Bone marrow (tissue), 2 donors: ENCODE data around the gene CLIC6.

Experiments
- DNase-seq, 2 donors: peaks; one replicate each; lab custom pipeline; 2025; lab: John Stamatoyannopoulos, UW

CLIC6 gene

DNA sequence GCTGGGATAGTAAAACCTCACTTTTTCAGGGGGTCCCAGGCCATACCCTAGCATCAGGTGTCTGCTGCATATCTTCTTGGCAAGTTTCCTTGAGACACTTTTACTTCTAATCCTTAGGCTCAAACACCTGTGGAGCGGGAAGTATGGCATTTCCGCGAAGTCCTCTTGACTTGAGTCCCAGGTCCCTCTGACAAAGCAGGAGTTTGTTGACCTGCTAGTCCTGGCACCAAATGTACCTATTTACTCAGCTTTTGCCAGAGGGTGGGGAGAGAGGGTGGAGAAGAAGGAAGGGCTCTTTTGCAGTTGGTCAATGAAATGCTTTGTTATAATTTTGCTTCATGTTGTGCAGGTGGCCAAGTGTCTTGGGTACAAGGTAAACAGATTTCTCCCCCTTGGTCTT lies 59.7 kb downstream of the CLIC6 start:
- no peak for DNase-seq

DNA sequence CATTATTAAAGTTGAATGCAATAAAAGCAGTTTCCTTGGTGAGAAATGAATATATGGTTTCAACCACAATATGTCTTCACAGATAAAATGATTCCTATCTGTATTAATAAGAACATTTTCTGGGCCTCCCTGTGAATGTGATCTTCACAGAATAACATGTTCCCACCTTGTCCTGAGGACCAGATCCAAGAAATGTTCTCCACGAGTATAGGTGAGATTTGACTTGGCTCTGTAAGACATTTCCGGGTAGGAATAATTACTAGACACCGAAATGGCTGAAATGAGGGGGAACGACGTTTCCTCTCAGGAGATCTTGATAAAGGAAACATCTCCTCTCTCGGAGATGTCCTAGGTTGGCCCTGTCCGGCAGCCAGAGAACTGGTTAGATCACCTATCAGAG lies 61.4 kb downstream of the CLIC6 start:
- DNase-seq: no peak

- DNase-seq: no peak
Observed at GRCh38 chr21:34730756-34731445, 62.1 kb downstream of the CLIC6 start.

DNA sequence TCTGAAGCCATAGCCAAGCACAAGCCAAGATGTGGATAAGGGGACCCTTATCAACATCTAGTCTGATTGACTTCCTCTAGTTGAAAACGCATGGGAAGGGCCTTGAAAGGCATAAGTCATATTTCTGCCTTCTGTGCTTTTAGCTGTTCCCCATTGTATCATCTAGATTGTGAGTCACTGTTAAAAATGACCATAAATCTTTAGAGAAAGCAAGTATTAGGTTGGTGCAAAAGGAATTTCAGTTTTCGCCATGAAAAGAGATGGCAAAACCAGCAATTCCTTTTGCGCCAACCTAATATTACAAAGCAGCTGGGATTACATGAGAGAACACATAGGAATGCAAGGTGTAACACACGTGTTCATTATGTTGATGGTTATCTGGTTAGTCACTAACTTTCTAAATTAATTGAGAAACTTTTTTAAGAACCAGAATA lies 63.6 kb downstream of the CLIC6 start:
- no peak for DNase-seq

DNA sequence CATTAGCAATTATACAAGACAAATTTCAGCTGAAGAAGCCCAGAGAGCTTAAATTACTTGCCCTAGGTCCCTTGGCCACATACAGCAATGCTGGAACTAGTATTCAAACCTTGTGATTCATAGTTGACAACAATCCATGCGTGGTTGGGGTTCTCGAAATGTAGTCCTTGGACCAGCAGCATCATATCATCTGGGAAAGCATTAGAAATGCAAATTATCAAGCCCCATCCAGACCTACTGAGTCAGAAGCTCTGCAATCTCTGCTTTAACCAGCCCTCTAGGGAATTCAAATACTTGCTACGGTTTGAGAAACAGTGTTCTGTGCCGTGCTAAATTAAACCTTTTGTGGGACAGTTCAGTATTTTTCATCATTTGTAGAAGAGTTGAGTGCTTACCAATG lies 65.1 kb downstream of the CLIC6 start:
- no peak for DNase-seq

DNA sequence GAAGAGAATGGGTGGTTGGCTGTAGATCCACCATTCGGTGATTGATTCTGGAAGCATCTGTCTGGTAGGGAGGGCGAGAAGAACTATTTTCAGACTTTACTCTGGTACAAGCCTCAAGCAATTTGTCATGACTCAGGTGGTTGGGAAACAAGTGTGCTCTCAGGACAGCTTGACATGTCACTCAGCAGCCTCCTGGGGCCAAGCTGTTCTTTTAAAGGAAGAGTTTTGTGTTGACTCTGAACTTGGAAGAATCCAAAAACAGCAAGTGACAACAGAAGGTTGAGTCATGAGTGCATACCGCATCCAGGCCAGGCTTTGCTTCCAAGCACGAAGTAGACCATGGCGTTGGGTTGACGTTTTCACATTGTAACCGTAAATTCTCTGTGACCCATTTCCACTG lies 65.9 kb downstream of the CLIC6 start:
- no peak for DNase-seq

GRCh38 chr21:34736116-34736874 lies 67.5 kb downstream of the CLIC6 start:
- DNase-seq: no peak

DNA sequence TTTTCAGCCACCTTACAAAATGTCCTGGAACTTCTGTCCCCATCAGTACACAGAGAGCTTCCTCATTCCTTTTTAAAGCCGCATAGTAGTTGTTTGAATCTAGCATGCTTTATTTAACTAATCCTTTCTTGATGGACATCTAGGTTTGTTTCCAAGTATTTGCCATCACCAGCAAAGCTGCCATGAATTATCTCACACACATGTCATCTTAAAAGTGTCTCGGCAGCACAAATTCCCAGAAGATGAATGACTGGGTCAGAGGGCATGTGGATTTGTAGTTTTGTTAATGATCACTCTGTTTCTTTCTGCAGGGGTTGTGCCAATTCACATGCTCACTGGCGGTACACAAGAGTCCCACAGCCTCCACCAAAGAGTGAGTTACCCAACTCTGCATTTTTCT lies 68.3 kb downstream of the CLIC6 start:
- no peak for DNase-seq

GRCh38 chr21:34740198-34740597 lies 71.4 kb downstream of the CLIC6 start:
- DNase-seq: no peak

- DNase-seq: no peak
Observed at GRCh38 chr21:34743285-34743684, 74.5 kb downstream of the CLIC6 start.

DNA sequence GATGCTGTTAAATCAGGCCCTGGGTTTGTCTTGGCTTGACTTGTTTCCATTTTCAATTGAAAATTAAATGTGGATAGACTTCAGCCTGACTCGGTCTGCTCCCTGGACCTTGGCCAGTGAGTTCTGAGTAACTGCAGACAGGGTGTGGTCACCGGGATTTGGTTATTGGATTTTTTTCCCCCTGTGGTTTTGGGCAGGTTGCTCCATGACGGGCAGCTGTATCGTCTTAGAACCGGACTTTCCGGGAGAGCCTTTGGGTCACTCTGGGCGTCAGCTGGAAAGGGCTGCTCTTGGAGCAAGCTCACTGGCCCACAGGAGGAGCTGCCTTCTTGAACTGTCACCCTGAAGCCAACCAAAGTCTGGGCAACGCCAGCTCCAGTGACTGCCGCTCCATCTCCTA lies 75.0 kb downstream of the CLIC6 start:
- DNase-seq: no peak

DNA sequence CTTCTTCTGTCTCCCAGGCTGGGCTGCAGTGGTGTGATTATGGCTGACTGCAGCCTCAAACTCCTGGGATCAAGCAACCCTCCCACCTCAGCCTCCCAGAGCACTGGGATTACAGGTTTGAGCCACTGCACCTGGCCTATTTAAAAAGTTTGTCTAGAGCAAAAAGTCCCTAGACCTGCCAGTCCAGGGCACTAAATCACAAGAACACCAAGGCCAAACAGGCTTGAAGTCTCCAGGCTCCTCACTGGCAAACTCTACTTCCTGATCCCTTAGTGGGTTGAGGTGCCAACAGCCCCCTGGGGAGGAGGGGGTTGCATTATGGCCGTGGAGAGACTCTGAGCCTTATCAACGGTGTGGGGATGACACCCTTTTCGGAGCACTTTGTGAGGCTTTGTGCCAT lies 76.0 kb downstream of the CLIC6 start:
- no peak for DNase-seq

DNA sequence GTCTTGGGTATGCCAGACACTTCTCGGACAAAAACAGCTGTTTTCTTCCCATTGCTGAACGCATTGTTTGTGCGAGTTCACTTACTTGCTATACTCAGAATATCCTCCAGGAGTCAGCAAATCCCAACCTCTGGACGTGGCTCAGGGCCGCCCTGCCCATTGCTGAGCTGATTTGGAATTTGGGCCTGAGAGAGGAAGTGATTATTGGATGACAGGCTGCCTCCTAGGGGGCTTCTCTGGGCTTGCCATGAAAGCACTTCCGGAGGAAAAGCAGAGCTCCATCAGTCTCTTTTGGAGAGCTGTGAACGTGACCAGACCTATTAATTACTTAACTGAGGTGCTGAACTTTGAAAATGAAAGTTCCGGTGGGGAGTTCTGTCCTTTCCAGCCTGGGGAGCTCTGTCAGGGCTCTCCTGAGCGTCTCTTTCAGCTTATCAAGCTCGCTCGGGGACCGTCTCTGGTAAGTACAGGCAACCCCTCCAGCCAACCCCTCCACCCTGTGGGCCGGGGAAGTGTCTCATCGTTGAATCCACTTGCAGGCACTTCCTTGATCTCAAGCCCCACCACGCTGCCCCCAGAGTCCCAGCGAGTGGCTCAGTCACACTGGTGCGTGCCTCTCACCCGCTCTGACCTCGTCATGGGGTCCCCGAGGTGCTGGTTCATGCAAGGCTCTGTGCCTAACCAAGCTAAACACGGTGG lies 76.9 kb downstream of the CLIC6 start:
- DNase-seq: peak; percentile 20 to 83

GRCh38 chr21:34748862-34749261 lies 80.1 kb downstream of the CLIC6 start:
- no peak for DNase-seq

GRCh38 chr21:34754690-34755647 lies 86.2 kb downstream of the CLIC6 start:
- DNase-seq: no peak

- DNase-seq: no peak
Observed at GRCh38 chr21:34761758-34762330, 93.0 kb downstream of the CLIC6 start.

GRCh38 chr21:34762786-34763185 lies 94.0 kb downstream of the CLIC6 start:
- DNase-seq: no peak

DNA sequence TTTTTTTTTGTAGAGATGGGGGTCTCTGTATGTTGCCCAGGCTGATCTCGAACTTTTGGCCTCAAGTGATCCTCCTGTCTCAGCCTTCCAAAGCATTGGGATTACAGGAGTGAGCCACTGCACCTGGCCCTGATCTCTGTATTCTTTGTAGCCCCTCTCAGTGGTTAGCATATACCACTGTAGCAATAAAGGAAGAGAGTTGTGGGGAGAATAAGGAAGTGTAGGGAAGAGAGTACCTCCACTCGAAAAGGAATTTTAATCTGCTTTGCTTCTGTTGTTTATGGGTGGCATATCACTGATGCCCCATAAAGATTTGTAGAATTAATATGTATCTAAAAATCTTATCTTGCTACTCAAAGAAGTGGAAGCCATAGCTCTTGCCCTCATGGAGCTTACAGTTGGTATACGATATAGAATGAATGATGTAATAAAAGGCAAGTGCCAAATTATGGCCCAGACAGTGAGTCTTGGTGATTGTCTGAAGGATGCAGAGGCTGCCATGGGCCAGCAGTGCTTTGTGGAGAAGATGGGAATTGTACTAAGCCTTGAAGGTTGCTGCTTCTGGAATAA lies 96.0 kb downstream of the CLIC6 start:
- DNase-seq: no peak

GRCh38 chr21:34765619-34766018 lies 96.8 kb downstream of the CLIC6 start:
- no peak for DNase-seq

DNA sequence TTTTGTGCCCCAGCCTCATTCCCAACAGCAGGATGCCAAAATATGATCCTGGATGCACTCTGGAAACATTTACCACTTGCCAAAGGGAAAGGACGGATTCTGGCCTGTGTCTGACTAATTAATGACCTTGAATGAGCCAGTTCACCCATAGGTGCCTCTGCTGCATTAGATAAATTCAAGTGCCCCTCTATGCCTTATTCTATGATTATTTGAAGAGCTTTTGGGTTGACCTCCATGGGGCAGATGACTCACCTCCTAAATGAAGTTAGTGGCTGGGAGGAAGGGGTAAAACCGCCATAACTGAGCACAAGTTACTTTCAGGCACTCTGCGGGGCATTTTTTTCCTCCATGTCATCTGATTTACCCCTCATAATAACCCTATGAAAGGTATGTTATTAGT lies 98.1 kb downstream of the CLIC6 start:
- no peak for DNase-seq
